Stimulated activated CD4-positive, alpha-beta T cell treated with anti-CD3 and anti-CD28 coated beads, Interleukin-12 subunit alpha, Interleukin-12 subunit beta, amount 100 ng/mL, for 4 hours (primary cell): ENCODE results near the gene ATP5MG.

Experiments
- DNase-seq: peaks from one replicate; pipeline ENCODE4 v3.0.0-alpha.2; 2020

Gene ATP5MG

DNA sequence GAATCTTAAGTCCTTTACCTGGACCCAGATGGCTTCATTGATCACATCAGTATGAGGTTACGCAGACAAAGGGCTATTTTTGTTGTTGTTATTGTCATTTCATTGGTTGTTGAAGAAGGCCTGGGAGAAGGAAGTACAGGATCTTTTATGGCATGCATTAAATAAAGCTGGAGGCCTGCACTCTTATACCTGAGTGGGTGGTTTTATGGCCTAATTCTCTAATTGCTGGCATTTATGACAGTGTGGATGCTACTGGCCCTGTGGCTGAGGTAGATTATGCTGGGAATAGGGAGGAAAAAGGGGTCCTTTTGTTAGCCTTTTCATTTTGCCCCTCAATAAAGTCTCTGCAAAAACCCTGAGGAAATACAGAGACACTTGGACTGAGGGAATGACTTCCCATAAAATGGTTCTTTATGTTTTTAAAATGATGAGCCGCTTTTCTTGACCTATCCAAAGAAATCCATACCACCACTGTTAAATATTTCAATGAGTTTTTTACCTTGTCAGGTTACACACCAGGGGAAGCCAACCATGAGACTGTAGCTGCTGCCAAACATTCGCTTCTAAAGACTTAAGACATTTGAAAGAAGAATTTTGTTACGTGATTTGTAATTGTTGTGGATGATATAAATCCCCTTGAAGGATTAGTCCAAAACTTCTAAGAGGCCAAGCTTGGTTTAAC lies 41.6 kb downstream of the ATP5MG start:
- no peak for DNase-seq

DNA sequence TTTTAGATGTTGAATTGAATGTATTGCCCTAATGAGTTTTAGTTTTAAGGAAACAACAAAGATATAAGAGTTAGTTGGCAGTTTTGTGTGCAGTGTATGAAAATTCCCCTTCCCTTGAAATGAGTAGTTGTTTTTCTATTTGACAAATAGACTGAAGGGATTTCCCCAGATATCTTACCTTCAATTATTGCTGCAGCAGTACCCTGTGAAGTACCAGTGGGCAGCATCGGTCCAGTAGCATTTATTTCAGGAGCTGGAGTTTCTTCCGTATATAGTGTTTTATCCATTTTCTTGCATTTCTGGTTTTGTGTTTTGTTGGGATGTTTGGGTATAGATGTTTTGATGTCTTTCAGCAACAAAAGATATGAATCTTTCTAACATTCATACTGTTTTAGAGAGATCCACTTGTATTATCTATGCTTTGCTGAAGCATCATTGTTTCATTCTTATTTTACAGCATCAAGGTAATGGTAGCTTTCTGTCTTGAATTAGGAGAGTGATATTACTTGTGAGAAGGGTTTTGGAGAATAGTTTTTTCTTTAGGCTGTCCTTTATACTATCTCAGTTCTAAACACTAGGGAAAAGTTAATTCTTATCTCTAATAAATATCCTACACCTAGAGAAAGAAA lies 42.3 kb downstream of the ATP5MG start:
- no peak for DNase-seq

DNA sequence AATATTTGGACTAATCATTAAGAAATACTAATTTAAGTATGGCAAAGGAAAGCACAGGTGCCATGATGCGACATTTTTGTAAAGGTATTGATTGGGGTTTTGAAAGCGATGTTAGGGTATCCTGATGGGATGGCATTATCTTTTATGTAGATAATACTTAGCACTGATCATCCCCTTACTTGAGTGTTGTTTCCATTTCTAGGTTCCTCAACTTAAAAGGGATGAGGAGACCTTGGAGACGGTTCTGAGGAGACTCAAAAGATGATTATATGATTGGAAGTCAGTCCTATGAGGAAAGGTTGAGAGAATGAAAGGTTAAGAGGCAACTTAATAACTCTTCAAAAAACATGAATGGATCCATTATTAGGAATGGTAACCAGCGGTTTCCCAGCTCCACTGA lies 46.0 kb downstream of the ATP5MG start:
- no peak for DNase-seq

DNA sequence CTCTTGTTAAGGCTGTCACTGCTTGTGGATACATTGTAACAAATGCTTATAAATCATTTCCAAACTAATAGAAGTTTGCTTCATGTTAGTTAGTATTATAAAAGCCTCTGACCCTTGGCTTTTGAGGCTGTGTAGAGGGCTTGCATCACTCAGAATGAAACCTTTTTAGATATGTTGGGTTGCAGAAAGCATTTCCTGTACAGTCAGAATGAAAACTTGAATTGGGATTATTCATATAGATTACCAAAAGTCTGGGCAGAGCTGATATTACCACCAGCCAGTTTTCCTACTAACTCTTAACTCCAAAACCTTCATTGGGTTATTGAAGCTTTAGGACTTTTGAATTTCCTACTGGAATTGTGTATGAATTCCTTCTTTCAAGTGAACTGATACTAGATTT lies 46.9 kb downstream of the ATP5MG start:
- no peak for DNase-seq

DNA sequence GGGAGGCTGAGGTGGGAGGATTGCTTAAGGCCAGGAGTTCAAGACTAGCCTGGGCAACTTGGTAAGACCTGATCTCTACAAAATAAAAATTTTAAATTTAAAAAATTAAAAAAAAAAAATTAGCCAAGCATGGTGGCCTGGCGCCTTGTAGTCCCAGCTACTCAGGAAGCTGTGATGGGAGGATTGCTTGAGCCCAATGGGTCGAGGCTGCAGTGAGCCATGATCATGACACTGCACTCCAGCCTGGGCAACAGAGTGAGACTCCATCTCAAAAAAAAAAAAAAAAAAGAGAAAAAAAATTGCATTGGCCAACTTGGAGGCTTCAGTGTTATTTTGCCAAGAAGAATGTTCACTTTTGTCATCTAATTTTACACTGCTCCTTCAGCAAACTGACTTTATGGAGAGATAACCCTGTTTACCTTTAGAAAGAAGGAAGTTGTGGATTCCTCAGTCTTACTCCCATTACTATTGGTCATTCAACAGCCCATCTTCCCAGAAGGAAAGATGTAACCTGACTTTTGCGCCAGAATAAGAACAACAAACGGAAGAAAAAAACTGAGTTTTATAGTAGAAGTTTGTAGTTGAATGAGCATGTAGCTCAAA lies 48.0 kb downstream of the ATP5MG start:
- DNase-seq: no peak

DNA sequence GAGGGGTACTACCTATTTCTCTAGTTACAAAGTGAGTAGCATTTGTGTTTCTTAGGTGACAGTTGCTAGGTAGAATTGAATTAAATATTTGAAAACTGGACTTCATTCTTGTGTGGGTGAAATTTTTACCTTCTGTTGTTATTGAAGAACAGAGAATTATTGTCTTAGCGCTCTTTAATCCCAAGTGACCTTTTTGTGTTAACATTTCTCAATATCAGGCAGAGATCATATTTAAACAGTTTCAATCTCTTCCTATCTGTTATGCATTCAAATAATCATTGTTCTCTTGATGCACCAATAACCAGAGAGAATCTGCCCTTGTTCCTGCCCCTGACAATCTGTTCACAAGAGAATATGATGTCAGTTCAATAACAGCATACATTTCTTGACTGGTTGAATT lies 49.0 kb downstream of the ATP5MG start:
- no peak for DNase-seq
